SK-N-SH (cell line): ENCODE measurements around the gene SYNGR1. TPM values are rescaled to one million over a fixed set of nuclear protein-coding genes. Genes with fewer than 3 reads are reported as not detected.

Experiments
- CTCF ChIA-PET: fragments of 300-600, 350-600 bp; formaldehyde crosslinking; extraction: SDS; loops from one replicate; lab custom pipeline; 2021; lab: Yijun Ruan, JAX
- POLR2A ChIA-PET: fragments of 350-600 bp; sonication (Branson Sonifier 250); formaldehyde crosslinking; extraction: SDS; loops from one replicate; lab custom pipeline; 2020; ENCODE audit warnings: antibody characterized with exemption, inconsistent platforms; lab: Yijun Ruan, JAX
- DNase-seq: peaks from one replicate; pipeline ENCODE4 v3.0.0; 2012
- H2AFZ ChIP-seq: fragments of 200-600 bp; sonication (generic); 2 replicates; pipeline ENCODE4 v1.8.1; 2016; ENCODE audit warnings: antibody characterized with exemption, mild to moderate bottlenecking, low read depth
- H3F3A ChIP-seq: fragments of 200-600 bp; sonication (generic); replicated peaks from 2 replicates; pipeline ENCODE3; 2016; ENCODE audit warnings: antibody characterized with exemption, mild to moderate bottlenecking; ENCODE audit not compliant: insufficient read depth
- H3K27ac ChIP-seq, 2 experiments: fragments of 200-500 bp in 1 of 2; fragments of 200-600 bp in 1 of 2; sonication (Bioruptor generic) in 1 of 2; sonication (generic), shearing (Covaris generic) in 1 of 2; 2 replicates each; pipeline versions ENCODE4 v1.5.1 to v1.6.1; 2014 to 2016; ENCODE audit warnings: low read depth in 2 of 2, inconsistent platforms in 1 of 2, low read length in 1 of 2, mild to moderate bottlenecking in 1 of 2, mixed read lengths in 1 of 2
- H3K27me3 ChIP-seq: fragments of 200-600 bp; sonication (generic), shearing (Covaris generic); 2 replicates; pipeline ENCODE4 v1.6.1; 2016; ENCODE audit warnings: mixed run types; ENCODE audit not compliant: insufficient read depth
- H3K36me3 ChIP-seq, 2 experiments: fragments of 200-500 bp in 1 of 2; fragments of 200-600 bp in 1 of 2; sonication (Bioruptor generic) in 1 of 2; sonication (generic) in 1 of 2; replicated peaks in 1 of 2; 2 replicates each; pipeline versions ENCODE3 to v1.5.1; 2014 to 2016; ENCODE audit warnings: low read length in 1 of 2, mild to moderate bottlenecking in 1 of 2; ENCODE audit not compliant: insufficient read depth in 2 of 2, control insufficient read depth in 1 of 2
- H3K4me1 ChIP-seq, 2 experiments: fragments of 200-500 bp in 1 of 2; fragments of 200-600 bp in 1 of 2; sonication (Bioruptor generic) in 1 of 2; sonication (generic), shearing (Covaris generic) in 1 of 2; 2 replicates each; pipeline versions ENCODE4 v1.5.1 to v1.6.1; 2014 to 2016; ENCODE audit warnings: low read depth in 1 of 2, low read length in 1 of 2, mixed run types in 1 of 2; ENCODE audit not compliant: insufficient read depth in 2 of 2, control insufficient read depth in 1 of 2
- H3K4me2 ChIP-seq: fragments of 200-600 bp; sonication (generic), shearing (Covaris generic); 2 replicates; pipeline ENCODE4 v1.6.1; 2017; ENCODE audit warnings: mixed run types
- H3K4me3 ChIP-seq, 2 experiments: fragments of 200-500 bp in 1 of 2; fragments of 200-600 bp in 1 of 2; sonication (Bioruptor generic) in 1 of 2; sonication (generic), shearing (Covaris generic) in 1 of 2; 2 replicates each; pipeline versions ENCODE4 v1.5.1 to v1.8.1; 2014 to 2016; ENCODE audit warnings: low read depth in 2 of 2, inconsistent platforms in 1 of 2, low read length in 1 of 2, mild to moderate bottlenecking in 1 of 2, mixed read lengths in 1 of 2, moderate library complexity in 1 of 2
- H3K79me2 ChIP-seq: fragments of 200-600 bp; sonication (generic); 2 replicates; pipeline ENCODE4 v1.8.1; 2017; ENCODE audit warnings: mild to moderate bottlenecking; ENCODE audit not compliant: insufficient read depth
- H3K9ac ChIP-seq: fragments of 200-600 bp; sonication (generic); 2 replicates; pipeline ENCODE4 v1.6.1; 2017; ENCODE audit warnings: mixed run types
- H3K9me2 ChIP-seq: fragments of 200-600 bp; sonication (generic); 2 replicates; pipeline ENCODE4 v1.6.1; 2017; ENCODE audit warnings: mixed run types
- H3K9me3 ChIP-seq: fragments of 200-600 bp; sonication (generic); 2 replicates; pipeline ENCODE4 v1.6.1; 2017; ENCODE audit warnings: mixed run types, mild to moderate bottlenecking, moderate library complexity
- H4K20me1 ChIP-seq: fragments of 200-600 bp; sonication (generic); 2 replicates; pipeline ENCODE4 v1.6.1; 2017; ENCODE audit warnings: mild to moderate bottlenecking, mixed run types; ENCODE audit not compliant: insufficient read depth
- EP300 ChIP-seq, 2 experiments: IDR thresholded peaks; 2 replicates each; pipeline versions ENCODE4 v1.4.0 to v1.6.1; 2012; ENCODE audit warnings: borderline replicate concordance in 1 of 2, low read depth in 1 of 2, low read length in 1 of 2
- FOXJ3 ChIP-seq: sonication (generic); formaldehyde crosslinking; IDR thresholded peaks from 2 replicates; pipeline ENCODE4 v1.5.1; 2020; ENCODE audit warnings: mild to moderate bottlenecking, missing genetic modification reagents
- GABPA ChIP-seq: IDR thresholded peaks from 2 replicates; pipeline ENCODE4 v1.4.0; 2012; ENCODE audit warnings: low read depth, mild to moderate bottlenecking
- MAX ChIP-seq: IDR thresholded peaks from 2 replicates; pipeline ENCODE4 v1.4.0; 2012; ENCODE audit warnings: low read depth
- MEF2A ChIP-seq: IDR thresholded peaks from 2 replicates; pipeline ENCODE4 v1.4.0; 2012; ENCODE audit warnings: low read depth, borderline replicate concordance
- PBX3 ChIP-seq: IDR thresholded peaks from 2 replicates; pipeline ENCODE4; 2012
- RAD21 ChIP-seq: IDR thresholded peaks from 2 replicates; pipeline ENCODE4 v1.6.1; 2012; ENCODE audit warnings: mild to moderate bottlenecking, low read length
- RCOR1 ChIP-seq: fragments of 150-350 bp; IDR thresholded peaks from 2 replicates; pipeline ENCODE4 v1.6.1; 2017; ENCODE audit warnings: antibody characterized with exemption, low read length
- RFX5 ChIP-seq: IDR thresholded peaks from 2 replicates; pipeline ENCODE4 v1.6.1; 2012; ENCODE audit warnings: mild to moderate bottlenecking, improper control_type of control experiment, low read length
- SIN3A ChIP-seq: IDR thresholded peaks from 2 replicates; pipeline ENCODE4 v1.6.1; 2012; ENCODE audit warnings: low read depth, mild to moderate bottlenecking, low read length, moderate library complexity, borderline replicate concordance
- SMC3 ChIP-seq: IDR thresholded peaks from 2 replicates; pipeline ENCODE4 v1.6.1; 2012; ENCODE audit warnings: low read depth, low read length, improper control_type of control experiment
- YY1 ChIP-seq: IDR thresholded peaks from 2 replicates; pipeline ENCODE4 v1.4.0; 2012; ENCODE audit warnings: low read depth, mild to moderate bottlenecking
- WGBS: methylation state at CpG from one replicate; pipeline ENCODE4 v1.1.6; 2017; ENCODE audit warnings: low lambda C conversion rate; 5-methylcytosine and 5-hydroxymethylcytosine counted together
- polyA plus RNA-seq, 3 experiments: library from polyadenylated mRNA; depleted of rRNA; stranded (reverse); fragments of >200 nt; gene quantifications; 2 replicates each; pipeline ENCODE4 v1.2.3, GENCODE V29; 2012

SYNGR1 gene
- polyA plus RNA-seq, 1 of the 3 experiments (the other 2 are of a cell fraction) = 18.7 TPM

GRCh38 chr22:39301926-39302325 is 47.9 kb upstream of the SYNGR1 start:
- ChIA-PET POLR2A (no interaction called here), CTCF (interaction anchor here (1.3 to 3.2 kb wide), 2 partner anchors 9 to 132 kb away, joined by 6 to 14 read pairs; no protein-coding TSS in a partner anchor)
- Histone ChIP-seq H4K20me1 (no peaks in the 10 kb centered on the region), H3K9me2 (no peaks in the 10 kb centered on the region), H3K9me3 (no peaks in the 10 kb centered on the region), H3K4me2 (no peak overlapping the region), H3K9ac (no peak overlapping the region), H3K36me3 (no peaks in the 10 kb centered on the region), H2AFZ (no peak overlapping the region), H3K4me1 (peaks cover 0 to 3% of the 10 kb centered on the region in 2 experiments; a peak in 1 of 4 replicates)
- WGBS = 17% methylated on average over 1 of the region's 7 CpGs
- TF ChIP-seq YY1 (no peak), MEF2A (no peak), EP300 (IDR thresholded peaks at IDR 0.05; ENCODE audit: borderline replicate concordance in 1 of 2, low read depth in 1 of 2, low read length in 1 of 2) (no peak), SMC3 (no peak), FOXJ3 (CRISPR knock-in tag) (no peak), SIN3A (no peak), RAD21 (no peak), RCOR1 (no peak), MAX (no peak), RFX5 (no peak)
- TF ChIP-seq, all 33 proteins: peak for 0
- Histone ChIP-seq H3F3A (no peaks in the 10 kb centered on the region), H3K79me2 (no peaks in the 10 kb centered on the region), H3K4me3 (no peak overlapping the region), H3K27me3 (no peaks in the 10 kb centered on the region), H3K27ac (no peak overlapping the region)
- DNase-seq = no peak

- 92% methylated on average over 2 of the region's 2 CpGs for WGBS
- CTCF ChIA-PET = interaction anchor here (1.3 to 3.2 kb wide), 4 partner anchors 8 to 167 kb away, joined by 4 to 15 read pairs (median 10); no protein-coding TSS in a partner anchor
- Histone ChIP-seq H3K27me3 (no peaks in the 10 kb centered on the region), H3K9ac (no peak overlapping the region), H3K36me3 (no peaks in the 10 kb centered on the region), H3K4me1 (peaks cover 0 to 3% of the 10 kb centered on the region in 2 experiments; a peak in 1 of 4 replicates), H3K9me2 (no peaks in the 10 kb centered on the region), H2AFZ (no peak overlapping the region), H3F3A (no peaks in the 10 kb centered on the region), H3K79me2 (no peaks in the 10 kb centered on the region), H3K27ac (no peak overlapping the region), H4K20me1 (no peaks in the 10 kb centered on the region), H3K9me3 (no peaks in the 10 kb centered on the region), H3K4me2 (no peak overlapping the region), H3K4me3 (no peak overlapping the region)
- POLR2A ChIA-PET = no interaction called here
- DNase-seq = no peak
- TF ChIP-seq GABPA (no peak), PBX3 (no peak)
Measured at GRCh38 chr22:39302431-39302960, 47.3 kb upstream of the SYNGR1 start.
